ENCODE measurements around the gene GRIK5. TPM values are rescaled to one million over a fixed set of nuclear protein-coding genes. Genes with fewer than 3 reads are reported as not detected.

Gene GRIK5
- total RNA-seq, 1 experiment from 2014 or later, result 0.61 TPM

GRCh38 chr19:42079886-42080763 is 10.1 kb upstream of the GRIK5 start:
- peaks cover 37% of the 10 kb centered on the region for H3K4me1 Mint-ChIP-seq (ENCODE audit: low read depth, unreplicated experiment)
- no peak overlapping the region for H3K4me3 Mint-ChIP-seq (ENCODE audit: low read depth, unreplicated experiment)
- CTCF ChIA-PET, result no interaction called here
- DNase-seq, result no peak
- no TSS peak for BruUV-seq (replicated peaks)
- intact Hi-C loops (cut with micrococcal nuclease; ENCODE audit: unreplicated experiment), result no loop called here
- no peaks in the 10 kb centered on the region for H3K9me3 Mint-ChIP-seq (ENCODE audit: low read depth, unreplicated experiment)
- no peaks in the 10 kb centered on the region for H3K27me3 Mint-ChIP-seq (ENCODE audit: unreplicated experiment)
- no peak overlapping the region for H3K27ac Mint-ChIP-seq (ENCODE audit: unreplicated experiment)
- H3K36me3 Mint-ChIP-seq (ENCODE audit: insufficient read depth, unreplicated experiment), result peaks cover 64% of the 10 kb centered on the region
- TF ChIP-seq, protein P1, sequence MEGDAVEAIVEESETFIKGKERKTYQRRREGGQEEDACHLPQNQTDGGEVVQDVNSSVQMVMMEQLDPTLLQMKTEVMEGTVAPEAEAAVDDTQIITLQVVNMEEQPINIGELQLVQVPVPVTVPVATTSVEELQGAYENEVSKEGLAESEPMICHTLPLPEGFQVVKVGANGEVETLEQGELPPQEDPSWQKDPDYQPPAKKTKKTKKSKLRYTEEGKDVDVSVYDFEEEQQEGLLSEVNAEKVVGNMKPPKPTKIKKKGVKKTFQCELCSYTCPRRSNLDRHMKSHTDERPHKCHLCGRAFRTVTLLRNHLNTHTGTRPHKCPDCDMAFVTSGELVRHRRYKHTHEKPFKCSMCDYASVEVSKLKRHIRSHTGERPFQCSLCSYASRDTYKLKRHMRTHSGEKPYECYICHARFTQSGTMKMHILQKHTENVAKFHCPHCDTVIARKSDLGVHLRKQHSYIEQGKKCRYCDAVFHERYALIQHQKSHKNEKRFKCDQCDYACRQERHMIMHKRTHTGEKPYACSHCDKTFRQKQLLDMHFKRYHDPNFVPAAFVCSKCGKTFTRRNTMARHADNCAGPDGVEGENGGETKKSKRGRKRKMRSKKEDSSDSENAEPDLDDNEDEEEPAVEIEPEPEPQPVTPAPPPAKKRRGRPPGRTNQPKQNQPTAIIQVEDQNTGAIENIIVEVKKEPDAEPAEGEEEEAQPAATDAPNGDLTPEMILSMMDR (IDR thresholded peaks at IDR 0.05; ENCODE audit: unreplicated experiment), result no peak

- intact Hi-C loops (cut with micrococcal nuclease; ENCODE audit: unreplicated experiment), result no loop called here
- H3K27ac Mint-ChIP-seq (ENCODE audit: unreplicated experiment), result no peak overlapping the region
- no peaks in the 10 kb centered on the region for H3K9me3 Mint-ChIP-seq (ENCODE audit: low read depth, unreplicated experiment)
- BruUV-seq (replicated peaks), result no TSS peak
- CTCF ChIA-PET, result interaction anchor here (1.0 kb wide), 1 partner anchor 13 kb away, joined by 4 read pairs; no protein-coding TSS in a partner anchor
- H3K4me1 Mint-ChIP-seq (ENCODE audit: low read depth, unreplicated experiment), result peaks cover 39% of the 10 kb centered on the region
- no peak for DNase-seq
- no peaks in the 10 kb centered on the region for H3K27me3 Mint-ChIP-seq (ENCODE audit: unreplicated experiment)
- H3K36me3 Mint-ChIP-seq (ENCODE audit: insufficient read depth, unreplicated experiment), result peaks cover 61% of the 10 kb centered on the region
- TF ChIP-seq, protein P1 (IDR thresholded peaks at IDR 0.05; ENCODE audit: unreplicated experiment), result no peak
- H3K4me3 Mint-ChIP-seq (ENCODE audit: low read depth, unreplicated experiment), result no peak overlapping the region
These were observed 9.3 kb upstream of the GRIK5 start for GRCh38 chr19:42079276-42079669.

GRCh38 chr19:42078538-42079275 is 8.7 kb upstream of the GRIK5 start:
- intact Hi-C loops (cut with micrococcal nuclease; ENCODE audit: unreplicated experiment), result no loop called here
- BruUV-seq (replicated peaks), result no TSS peak
- DNase-seq, result no peak
- Mint-ChIP-seq H3K4me1 (ENCODE audit: low read depth, unreplicated experiment) (peaks cover 39% of the 10 kb centered on the region), H3K9me3 (ENCODE audit: low read depth, unreplicated experiment) (no peaks in the 10 kb centered on the region), H3K27ac (ENCODE audit: unreplicated experiment) (peak overlapping the region; percentile 96), H3K4me3 (ENCODE audit: low read depth, unreplicated experiment) (peak overlapping the region; percentile 90), H3K27me3 (ENCODE audit: unreplicated experiment) (no peaks in the 10 kb centered on the region), H3K36me3 (ENCODE audit: insufficient read depth, unreplicated experiment) (peaks cover 61% of the 10 kb centered on the region)
- TF ChIP-seq, protein P1 (IDR thresholded peaks at IDR 0.05; ENCODE audit: unreplicated experiment), result no peak
- CTCF ChIA-PET, result interaction anchor here (1.0 kb wide), 1 partner anchor 13 kb away, joined by 4 read pairs; no protein-coding TSS in a partner anchor

- CTCF ChIA-PET, result no interaction called here
- intact Hi-C loops (cut with micrococcal nuclease; ENCODE audit: unreplicated experiment), result no loop called here
These were observed 8.1 kb upstream of the GRIK5 start for GRCh38 chr19:42078058-42078457.

More at GRCh38 chr19:42078058-42078457, 8.1 kb upstream of the GRIK5 start:
- Mint-ChIP-seq H3K4me1 (ENCODE audit: low read depth, unreplicated experiment) (peaks cover 39% of the 10 kb centered on the region), H3K36me3 (ENCODE audit: insufficient read depth, unreplicated experiment) (peaks cover 61% of the 10 kb centered on the region), H3K9me3 (ENCODE audit: low read depth, unreplicated experiment) (no peaks in the 10 kb centered on the region), H3K4me3 (ENCODE audit: low read depth, unreplicated experiment) (peak overlapping the region; percentile 90), H3K27ac (ENCODE audit: unreplicated experiment) (peak overlapping the region; percentile 96), H3K27me3 (ENCODE audit: unreplicated experiment) (no peaks in the 10 kb centered on the region)
- TF ChIP-seq, protein P1 (IDR thresholded peaks at IDR 0.05; ENCODE audit: unreplicated experiment), result no peak
- DNase-seq, result no peak
- BruUV-seq (replicated peaks), result no TSS peak
